ENCODE results near the gene CENPX.

The CENPX gene

DNA sequence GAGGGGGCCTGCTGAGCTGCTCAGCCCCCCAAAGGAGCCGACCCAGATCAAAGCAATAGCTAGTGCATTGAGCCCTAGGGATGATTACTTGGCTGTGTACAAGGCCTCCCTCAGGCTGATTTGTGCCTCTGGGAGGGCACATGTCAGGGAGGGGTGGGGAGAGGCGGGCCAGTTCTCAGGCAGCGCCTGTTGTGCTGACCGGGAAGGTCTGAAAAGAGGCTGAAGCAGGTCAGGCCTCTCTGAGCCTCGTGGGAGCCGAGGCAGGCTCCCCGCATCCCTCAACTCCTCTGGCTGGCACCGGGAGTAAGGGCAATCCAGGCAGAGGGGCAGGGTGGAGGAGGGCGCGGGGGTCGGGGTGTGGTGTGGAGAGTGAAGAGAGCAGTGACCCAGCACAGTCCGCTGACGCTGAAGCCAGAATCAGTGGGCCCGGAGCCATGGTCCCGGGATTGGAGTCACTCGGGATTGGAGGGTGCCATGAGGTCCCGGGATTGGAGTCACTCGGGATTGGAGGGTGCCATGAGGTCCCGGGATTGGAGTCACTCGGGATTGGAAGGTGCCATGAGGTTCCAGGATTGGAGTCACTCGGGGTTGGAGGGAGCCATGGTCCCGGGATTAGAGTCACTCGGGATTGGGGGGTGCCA lies 11.8 kb upstream of the CENPX start (continued):
- TF ChIP-seq, protein P1, sequence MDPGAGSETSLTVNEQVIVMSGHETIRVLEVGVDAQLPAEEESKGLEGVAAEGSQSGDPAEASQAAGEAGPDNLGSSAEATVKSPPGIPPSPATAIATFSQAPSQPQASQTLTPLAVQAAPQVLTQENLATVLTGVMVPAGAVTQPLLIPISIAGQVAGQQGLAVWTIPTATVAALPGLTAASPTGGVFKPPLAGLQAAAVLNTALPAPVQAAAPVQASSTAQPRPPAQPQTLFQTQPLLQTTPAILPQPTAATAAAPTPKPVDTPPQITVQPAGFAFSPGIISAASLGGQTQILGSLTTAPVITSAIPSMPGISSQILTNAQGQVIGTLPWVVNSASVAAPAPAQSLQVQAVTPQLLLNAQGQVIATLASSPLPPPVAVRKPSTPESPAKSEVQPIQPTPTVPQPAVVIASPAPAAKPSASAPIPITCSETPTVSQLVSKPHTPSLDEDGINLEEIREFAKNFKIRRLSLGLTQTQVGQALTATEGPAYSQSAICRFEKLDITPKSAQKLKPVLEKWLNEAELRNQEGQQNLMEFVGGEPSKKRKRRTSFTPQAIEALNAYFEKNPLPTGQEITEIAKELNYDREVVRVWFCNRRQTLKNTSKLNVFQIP (CRISPR knock-in tag; IDR thresholded peaks at IDR 0.05; ENCODE audit: borderline replicate concordance, low read depth) = no peak

DNA sequence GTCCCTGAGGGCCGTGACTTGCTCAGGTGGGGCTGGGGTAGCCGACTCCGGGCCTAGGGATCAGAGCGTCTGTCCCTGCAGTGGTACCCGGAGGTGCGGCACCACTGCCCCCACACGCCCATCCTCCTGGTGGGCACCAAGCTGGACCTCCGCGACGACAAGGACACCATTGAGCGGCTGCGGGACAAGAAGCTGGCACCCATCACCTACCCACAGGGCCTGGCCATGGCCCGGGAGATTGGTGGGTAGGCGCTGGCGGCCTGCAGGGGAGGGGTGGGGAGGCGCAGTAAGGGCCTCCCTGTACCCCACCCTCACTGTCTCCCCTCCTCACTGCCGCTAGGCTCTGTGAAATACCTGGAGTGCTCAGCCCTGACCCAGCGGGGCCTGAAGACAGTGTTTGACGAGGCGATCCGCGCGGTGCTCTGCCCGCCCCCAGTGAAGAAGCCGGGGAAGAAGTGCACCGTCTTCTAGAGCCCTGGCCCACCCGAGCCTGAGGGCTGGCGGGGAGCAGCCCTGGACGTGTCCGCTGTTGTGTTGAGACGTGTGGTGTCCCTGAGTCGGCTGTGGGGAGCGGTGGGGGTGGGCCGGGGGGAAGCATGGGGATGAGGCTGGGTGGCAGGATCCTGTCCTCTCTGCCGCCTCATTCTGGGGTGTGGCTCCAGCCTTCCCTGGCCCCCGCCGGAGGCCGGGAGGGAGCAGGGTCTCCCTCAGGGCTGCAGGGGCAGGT lies 10.8 kb upstream of the CENPX start:
- no peak for ATAC-seq
- TF ChIP-seq TCF4 (CRISPR knock-in tag; IDR thresholded peaks at IDR 0.05; ENCODE audit: borderline replicate concordance) (no peak), ISL1 (CRISPR knock-in tag; IDR thresholded peaks at IDR 0.05) (no peak), CSRNP3 (CRISPR knock-in tag; IDR thresholded peaks at IDR 0.05) (no peak), ZNF565 (CRISPR knock-in tag; conservative IDR thresholded peaks at IDR 0.05; ENCODE audit: low read depth) (no peak), ZNF8 (CRISPR knock-in tag; IDR thresholded peaks at IDR 0.05) (no peak), PPARA (CRISPR knock-in tag; IDR thresholded peaks at IDR 0.05; ENCODE audit: borderline replicate concordance) (no peak), ZFP3 (CRISPR knock-in tag; IDR thresholded peaks at IDR 0.05) (no peak), CSDC2 (CRISPR knock-in tag; IDR thresholded peaks at IDR 0.05) (no peak)

DNA sequence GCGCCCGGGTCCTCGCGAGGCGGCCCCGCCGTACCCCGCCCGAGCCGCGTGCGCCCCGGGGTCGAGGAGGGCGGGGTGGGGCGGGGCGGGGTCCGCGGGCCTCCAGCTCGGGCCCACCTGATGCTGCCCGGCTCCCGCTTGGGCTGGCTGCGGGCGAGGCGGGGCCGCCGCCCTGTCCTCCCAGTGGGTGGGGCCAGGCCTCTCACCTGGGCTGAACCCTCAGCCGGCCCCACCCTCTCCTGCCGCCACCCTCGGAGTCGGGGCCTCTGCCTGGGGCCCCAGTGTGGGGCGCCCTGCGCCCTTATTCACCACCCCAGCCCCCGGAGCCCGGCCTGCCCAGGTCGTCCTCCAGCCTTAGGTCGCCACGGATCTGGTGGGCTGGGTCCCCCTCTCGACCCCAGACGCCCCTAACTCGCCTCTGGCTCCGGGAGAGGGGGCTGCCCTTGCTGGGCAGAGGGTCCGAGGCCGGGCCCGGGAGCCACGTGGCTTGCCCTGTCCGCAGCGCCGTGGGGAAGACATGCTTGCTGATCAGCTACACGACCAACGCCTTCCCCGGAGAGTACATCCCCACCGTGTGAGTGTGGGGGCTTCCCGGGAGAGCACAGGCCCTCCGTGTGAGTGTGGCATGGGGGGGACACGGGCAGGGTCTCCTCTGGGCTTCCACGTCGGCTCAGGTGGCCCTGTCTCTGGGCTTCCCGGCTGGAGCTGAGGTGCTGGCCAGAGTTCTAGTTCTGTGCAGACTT lies 9.4 kb upstream of the CENPX start:
- ATAC-seq = no peak

More for the DNA sequence above, 9.4 kb upstream of the CENPX start:
- TF ChIP-seq ZNF565 (CRISPR knock-in tag; conservative IDR thresholded peaks at IDR 0.05; ENCODE audit: low read depth) (no peak), PPARA (CRISPR knock-in tag; IDR thresholded peaks at IDR 0.05; ENCODE audit: borderline replicate concordance) (no peak), OSR1 (CRISPR knock-in tag; IDR thresholded peaks at IDR 0.05) (no peak), ISL1 (CRISPR knock-in tag; IDR thresholded peaks at IDR 0.05) (no peak), CSRNP3 (CRISPR knock-in tag; IDR thresholded peaks at IDR 0.05) (no peak), ESRRG (CRISPR knock-in tag; IDR thresholded peaks at IDR 0.05) (no peak), ZFP30 (CRISPR knock-in tag; IDR thresholded peaks at IDR 0.05) (no peak), CREB5 (CRISPR knock-in tag; IDR thresholded peaks at IDR 0.05; ENCODE audit: low read depth) (no peak), TOX (CRISPR knock-in tag; IDR thresholded peaks at IDR 0.05; ENCODE audit: borderline replicate concordance) (no peak)
- TF ChIP-seq, protein P2, sequence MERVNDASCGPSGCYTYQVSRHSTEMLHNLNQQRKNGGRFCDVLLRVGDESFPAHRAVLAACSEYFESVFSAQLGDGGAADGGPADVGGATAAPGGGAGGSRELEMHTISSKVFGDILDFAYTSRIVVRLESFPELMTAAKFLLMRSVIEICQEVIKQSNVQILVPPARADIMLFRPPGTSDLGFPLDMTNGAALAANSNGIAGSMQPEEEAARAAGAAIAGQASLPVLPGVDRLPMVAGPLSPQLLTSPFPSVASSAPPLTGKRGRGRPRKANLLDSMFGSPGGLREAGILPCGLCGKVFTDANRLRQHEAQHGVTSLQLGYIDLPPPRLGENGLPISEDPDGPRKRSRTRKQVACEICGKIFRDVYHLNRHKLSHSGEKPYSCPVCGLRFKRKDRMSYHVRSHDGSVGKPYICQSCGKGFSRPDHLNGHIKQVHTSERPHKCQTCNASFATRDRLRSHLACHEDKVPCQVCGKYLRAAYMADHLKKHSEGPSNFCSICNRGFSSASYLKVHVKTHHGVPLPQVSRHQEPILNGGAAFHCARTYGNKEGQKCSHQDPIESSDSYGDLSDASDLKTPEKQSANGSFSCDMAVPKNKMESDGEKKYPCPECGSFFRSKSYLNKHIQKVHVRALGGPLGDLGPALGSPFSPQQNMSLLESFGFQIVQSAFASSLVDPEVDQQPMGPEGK (CRISPR knock-in tag; IDR thresholded peaks at IDR 0.05; ENCODE audit: borderline replicate concordance) = no peak
